ENCODE measurements around the gene SV2C. TPM values are rescaled to one million over a fixed set of nuclear protein-coding genes. Genes with fewer than 3 reads are reported as not detected.

SV2C gene
- total RNA-seq, 4 donors from 2014 or later, result 0.05 to 0.11 TPM; not detected in 2

DNA sequence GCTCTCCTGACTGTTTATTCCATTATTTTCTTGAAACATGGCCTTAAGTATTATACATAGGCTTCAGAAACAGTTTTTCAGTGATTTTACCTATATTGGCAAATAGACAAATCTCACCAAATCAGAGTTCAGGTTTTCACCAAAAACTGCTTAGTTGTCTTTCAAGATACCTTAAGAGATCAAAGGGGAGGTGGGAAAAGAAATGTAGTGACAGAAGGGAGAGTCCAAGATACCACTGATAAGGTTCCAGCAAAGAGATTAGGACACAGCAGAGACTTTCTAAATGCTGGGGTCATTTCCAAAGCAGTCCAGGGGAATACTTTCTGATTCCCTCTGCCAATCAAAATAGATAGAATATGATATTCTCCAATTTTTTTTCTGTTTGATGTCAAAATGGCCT, 246.2 kb downstream of the SV2C start:
- H3K9me3 ChIP-seq, result no peaks in the 10 kb centered on the region
- H3K4me1 ChIP-seq, result peaks cover 8 to 16% of the 10 kb centered on the region in 2 donors
- H3K27me3 ChIP-seq, result no peaks in the 10 kb centered on the region
- no peaks in the 10 kb centered on the region for H3K36me3 ChIP-seq
- no peak overlapping the region for H3K27ac ChIP-seq
- intact Hi-C loops (cut with DNase I), result no loop called here
- H3K4me3 ChIP-seq (replicated peaks in 1 of 3), result no peak overlapping the region
- DNase-seq, result no peak
- no peak for TF ChIP-seq POLR2A (IDR thresholded peaks at IDR 0.05)
- TF ChIP-seq, protein P1, sequence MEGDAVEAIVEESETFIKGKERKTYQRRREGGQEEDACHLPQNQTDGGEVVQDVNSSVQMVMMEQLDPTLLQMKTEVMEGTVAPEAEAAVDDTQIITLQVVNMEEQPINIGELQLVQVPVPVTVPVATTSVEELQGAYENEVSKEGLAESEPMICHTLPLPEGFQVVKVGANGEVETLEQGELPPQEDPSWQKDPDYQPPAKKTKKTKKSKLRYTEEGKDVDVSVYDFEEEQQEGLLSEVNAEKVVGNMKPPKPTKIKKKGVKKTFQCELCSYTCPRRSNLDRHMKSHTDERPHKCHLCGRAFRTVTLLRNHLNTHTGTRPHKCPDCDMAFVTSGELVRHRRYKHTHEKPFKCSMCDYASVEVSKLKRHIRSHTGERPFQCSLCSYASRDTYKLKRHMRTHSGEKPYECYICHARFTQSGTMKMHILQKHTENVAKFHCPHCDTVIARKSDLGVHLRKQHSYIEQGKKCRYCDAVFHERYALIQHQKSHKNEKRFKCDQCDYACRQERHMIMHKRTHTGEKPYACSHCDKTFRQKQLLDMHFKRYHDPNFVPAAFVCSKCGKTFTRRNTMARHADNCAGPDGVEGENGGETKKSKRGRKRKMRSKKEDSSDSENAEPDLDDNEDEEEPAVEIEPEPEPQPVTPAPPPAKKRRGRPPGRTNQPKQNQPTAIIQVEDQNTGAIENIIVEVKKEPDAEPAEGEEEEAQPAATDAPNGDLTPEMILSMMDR (IDR thresholded peaks at IDR 0.05), result no peak

DNA sequence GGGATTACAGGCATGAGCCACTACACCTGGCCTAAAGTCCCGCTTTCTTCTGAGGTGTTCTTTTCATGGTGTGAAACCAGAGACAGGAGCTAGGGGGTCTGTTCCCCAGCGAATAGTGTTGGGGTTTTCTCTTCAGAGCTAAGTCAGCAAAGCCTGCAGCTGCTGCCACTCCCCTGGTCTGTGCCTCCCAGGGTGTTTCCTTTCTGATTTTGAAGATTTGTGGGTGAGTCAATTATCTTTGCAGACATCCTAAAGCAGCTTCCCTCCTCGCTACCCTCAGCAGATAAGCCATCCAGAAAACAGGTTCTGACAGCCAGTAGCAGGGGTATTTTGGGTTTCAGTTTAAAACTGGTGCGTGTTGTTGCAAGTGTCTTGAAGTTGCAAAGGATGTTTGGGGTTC, 247.9 kb downstream of the SV2C start:
- H3K27ac ChIP-seq, result no peak overlapping the region
- WGBS, 2 donors, result 72 to 82% methylated on average over 4 of the region's 4 CpGs
- H3K9me3 ChIP-seq, result no peaks in the 10 kb centered on the region
- TF ChIP-seq, protein P1 (IDR thresholded peaks at IDR 0.05), result no peak
- no peak for TF ChIP-seq POLR2A (IDR thresholded peaks at IDR 0.05)
- DNase-seq, result no peak
- H3K4me3 ChIP-seq (replicated peaks in 1 of 3), result no peak overlapping the region
- intact Hi-C loops (cut with DNase I), result no loop called here
- peaks cover 0 to 7% of the 10 kb centered on the region in 2 donors for H3K4me1 ChIP-seq
- no peaks in the 10 kb centered on the region for H3K27me3 ChIP-seq
- H3K36me3 ChIP-seq, result no peaks in the 10 kb centered on the region

DNA sequence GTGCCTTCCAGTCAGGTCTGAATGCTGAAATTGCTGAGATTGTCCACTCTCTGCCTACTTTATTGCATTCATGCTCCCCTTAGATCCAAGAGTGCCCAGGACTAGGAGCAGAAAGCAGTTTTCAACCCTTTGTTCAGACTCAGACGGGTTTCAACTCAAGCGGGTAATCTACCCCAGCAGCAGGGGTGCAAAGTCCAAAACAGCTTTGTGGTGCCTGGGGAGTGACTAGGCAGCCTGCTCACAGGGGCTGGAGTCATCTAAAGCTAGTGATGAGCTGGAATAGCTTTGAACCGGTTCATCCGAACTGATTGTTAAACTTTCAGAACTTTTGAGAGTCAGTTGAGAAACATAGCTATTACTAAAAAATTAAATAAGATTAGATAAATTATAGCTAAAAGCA, 248.9 kb downstream of the SV2C start:
- no peaks in the 10 kb centered on the region for H3K9me3 ChIP-seq
- H3K4me3 ChIP-seq (replicated peaks in 1 of 3), result no peak overlapping the region
- H3K36me3 ChIP-seq, result no peaks in the 10 kb centered on the region
- TF ChIP-seq, protein P1 (IDR thresholded peaks at IDR 0.05), result no peak
- TF ChIP-seq POLR2A (IDR thresholded peaks at IDR 0.05), result no peak
- intact Hi-C loops (cut with DNase I), result no loop called here
- no peaks in the 10 kb centered on the region for H3K4me1 ChIP-seq
- DNase-seq, result no peak
- 95 to 96% methylated on average over 4 of the region's 4 CpGs for whole genome bisulfite sequencing, 2 donors
- H3K27me3 ChIP-seq, result no peaks in the 10 kb centered on the region
- H3K27ac ChIP-seq, result no peak overlapping the region

DNA sequence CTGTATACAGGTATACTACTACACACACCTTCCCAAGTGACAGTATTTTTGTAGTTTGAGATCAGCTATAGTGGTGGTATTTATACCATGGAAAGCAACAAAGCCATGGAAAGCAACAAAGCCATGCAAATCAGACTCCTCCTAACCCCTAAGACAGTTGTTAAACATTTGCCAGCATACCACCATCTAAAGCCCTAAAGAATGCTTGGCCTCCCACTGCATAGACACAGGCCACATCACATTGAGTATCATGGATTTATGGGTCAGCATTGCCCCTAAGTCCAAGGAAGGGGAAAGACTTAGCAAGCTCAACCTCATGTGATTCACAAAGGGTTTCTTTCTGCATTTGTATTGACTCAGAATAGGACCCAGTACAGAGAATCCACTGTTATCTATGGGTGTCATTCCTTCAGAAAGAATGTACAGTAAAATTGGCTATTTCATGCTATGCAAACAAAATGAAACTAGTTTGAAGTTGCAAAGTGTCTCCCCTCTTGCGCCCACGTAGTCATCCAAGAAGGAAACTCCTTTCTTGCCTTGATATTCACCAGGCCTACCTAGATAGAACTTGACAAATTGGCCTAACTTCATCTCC, 249.5 kb downstream of the SV2C start:
- intact Hi-C loops (cut with DNase I), result no loop called here
- no peak for DNase-seq

DNA sequence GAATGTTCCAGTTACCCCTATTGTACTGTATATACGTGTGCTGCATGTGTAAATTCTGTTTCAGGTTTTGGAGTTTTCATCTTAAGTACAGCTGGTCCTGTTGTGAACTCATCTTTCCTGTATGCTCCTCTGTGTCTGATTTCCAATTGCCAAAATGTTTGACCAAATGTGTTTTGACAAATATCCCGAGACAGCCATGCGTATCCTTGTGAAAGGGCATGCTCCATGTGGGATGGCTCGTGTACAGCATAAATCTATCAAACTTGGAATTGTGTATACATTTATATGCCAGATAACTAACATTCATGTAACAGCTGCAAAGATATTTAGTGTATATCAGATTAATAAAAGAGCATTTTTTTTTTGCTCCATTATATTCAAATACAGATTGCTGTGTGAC, 250.4 kb downstream of the SV2C start:
- H3K36me3 ChIP-seq, result no peaks in the 10 kb centered on the region
- intact Hi-C loops (cut with DNase I), result no loop called here
- H3K9me3 ChIP-seq, result no peaks in the 10 kb centered on the region
- DNase-seq, result no peak
- no peak for TF ChIP-seq POLR2A (IDR thresholded peaks at IDR 0.05)
- TF ChIP-seq, protein P1 (IDR thresholded peaks at IDR 0.05), result no peak
- H3K27me3 ChIP-seq, result no peaks in the 10 kb centered on the region
- H3K4me1 ChIP-seq, result peaks cover 0 to 7% of the 10 kb centered on the region in 2 donors
- H3K27ac ChIP-seq, result no peak overlapping the region
- H3K4me3 ChIP-seq (replicated peaks in 1 of 3), result no peak overlapping the region
- WGBS, 2 donors, result 82 to 84% methylated on average over 4 of the region's 4 CpGs

More for the DNA sequence above, 249.5 kb downstream of the SV2C start:
- Histone ChIP-seq H3K4me3 (replicated peaks in 1 of 3) (no peak overlapping the region), H3K9me3 (no peaks in the 10 kb centered on the region), H3K4me1 (peaks cover 0 to under 1% of the 10 kb centered on the region in 2 donors), H3K27ac (no peak overlapping the region), H3K27me3 (no peaks in the 10 kb centered on the region), H3K36me3 (no peaks in the 10 kb centered on the region)
- TF ChIP-seq, protein P1 (IDR thresholded peaks at IDR 0.05), result no peak
- TF ChIP-seq POLR2A (IDR thresholded peaks at IDR 0.05), result no peak
- 93 to 94% methylated on average over 2 of the region's 2 CpGs for WGBS, 2 donors
